H1 (cell line): Measurements from ENCODE around the gene SEMA4F. TPM values are rescaled to one million over a fixed set of nuclear protein-coding genes. Genes with fewer than 3 reads are reported as not detected.

ENCODE experiments used
- CTCF ChIA-PET: fragments of 300-600 bp; sonication (Branson Sonifier 250); formaldehyde crosslinking; loops from one replicate; lab custom pipeline; 2021; ENCODE audit not compliant: partially characterized antibody; lab: Charles Lee
- POLR2A ChIA-PET: fragments of 300-600 bp; sonication (Branson Sonifier 250); formaldehyde crosslinking; loops from one replicate; lab custom pipeline; 2021; ENCODE audit warnings: inconsistent platforms; ENCODE audit not compliant: partially characterized antibody; lab: Charles Lee
- DNase-seq, 2 experiments: peaks; one replicate each; pipeline versions ENCODE4 v3.0.0 to v3.0.0-alpha.2; 2010 to 2022; ENCODE audit warnings: low spot score in 2 of 2, low read depth in 1 of 2, mixed read lengths in 1 of 2
- FAIRE-seq: peaks from 2 replicates; lab custom pipeline; 2011; peaks lifted over from hg19 to GRCh38; lab: Jason Lieb, UNC
- H2AFZ ChIP-seq: 2 replicates; pipeline ENCODE4 v1.8.1; 2012; ENCODE audit warnings: low read length, inconsistent platforms
- H2AK5ac ChIP-seq: 2 replicates; pipeline ENCODE4 v1.6.1; 2013; ENCODE audit warnings: low read depth, low read length
- H2BK120ac ChIP-seq: replicated peaks from 2 replicates; pipeline ENCODE3; 2013; ENCODE audit warnings: low read depth, low read length, inconsistent platforms
- H2BK12ac ChIP-seq: 2 replicates; pipeline ENCODE4 v1.6.1; 2013; ENCODE audit warnings: low read depth, low read length
- H2BK15ac ChIP-seq: 2 replicates; pipeline ENCODE4 v1.6.1; 2013; ENCODE audit warnings: low read length
- H2BK20ac ChIP-seq: 2 replicates; pipeline ENCODE4 v1.6.1; 2013; ENCODE audit warnings: low read length
- H2BK5ac ChIP-seq: 2 replicates; pipeline ENCODE4 v1.6.1; 2013; ENCODE audit warnings: low read depth, low read length
- H3K14ac ChIP-seq: 2 replicates; pipeline ENCODE4 v1.6.1; 2013; ENCODE audit warnings: inconsistent platforms; ENCODE audit not compliant: insufficient read length
- H3K18ac ChIP-seq: 2 replicates; pipeline ENCODE4 v1.6.1; 2013; ENCODE audit warnings: low read length; ENCODE audit errors: extremely low read depth
- H3K23ac ChIP-seq: 2 replicates; pipeline ENCODE4 v1.6.1; 2013; ENCODE audit warnings: inconsistent platforms; ENCODE audit not compliant: insufficient read length
- H3K23me2 ChIP-seq: 2 replicates; pipeline ENCODE4 v1.6.1; 2013; ENCODE audit warnings: low read depth, low read length
- H3K27ac ChIP-seq: 2 replicates; pipeline ENCODE4 v1.6.1; 2011; ENCODE audit warnings: low read depth, low read length, inconsistent platforms
- H3K27me3 ChIP-seq, 4 experiments: replicated peaks in 1 of 4; 1 replicate in 1 of 4; 2 replicates in 3 of 4; pipeline versions ENCODE4 v1.6.1 to v1.8.1; 2011 to 2013; ENCODE audit warnings: low read length in 3 of 4, mild to moderate bottlenecking in 3 of 4, inconsistent platforms in 2 of 4, mixed read lengths in 2 of 4, moderate library complexity in 1 of 4; ENCODE audit not compliant: control insufficient read depth in 3 of 4, insufficient read depth in 3 of 4; ENCODE audit errors: extremely low read depth in 1 of 4
- H3K36me3 ChIP-seq, 4 experiments: 2 replicates each; pipeline versions ENCODE4 v1.6.1 to v1.8.1; 2011 to 2013; ENCODE audit warnings: mild to moderate bottlenecking in 4 of 4, low read length in 3 of 4, moderate library complexity in 2 of 4, control low read depth in 1 of 4, inconsistent platforms in 1 of 4; ENCODE audit not compliant: insufficient read depth in 4 of 4, control insufficient read depth in 2 of 4
- H3K4ac ChIP-seq: replicated peaks from 2 replicates; pipeline ENCODE3; 2013; ENCODE audit warnings: low read length, low read depth, mixed read lengths, inconsistent platforms; ENCODE audit not compliant: insufficient read length
- H3K4me1 ChIP-seq, 4 experiments: replicated peaks in 1 of 4; 1 replicate in 1 of 4; 2 replicates in 3 of 4; pipeline versions ENCODE4 v1.6.1 to v1.8.1; 2011 to 2013; ENCODE audit warnings: low read length in 3 of 4, inconsistent platforms in 2 of 4, mixed read lengths in 1 of 4; ENCODE audit not compliant: insufficient read depth in 4 of 4, control insufficient read depth in 3 of 4
- H3K4me2 ChIP-seq, 2 experiments: 2 replicates each; pipeline versions ENCODE4 v1.6.1 to v1.8.1; 2011 to 2013; ENCODE audit warnings: low read depth in 2 of 2, low read length in 2 of 2, control low read depth in 1 of 2, inconsistent platforms in 1 of 2, mild to moderate bottlenecking in 1 of 2; ENCODE audit not compliant: insufficient read depth in 1 of 2
- H3K4me3 ChIP-seq, 4 experiments: fragments of 200-600, 300-600 bp in 1 of 4; sonication (generic), shearing (Covaris generic), sonication (Bioruptor Twin) in 1 of 4; 2 replicates each; pipeline versions ENCODE4 v1.5.1 to v1.8.1; 2011 to 2016; ENCODE audit warnings: low read length in 4 of 4, low read depth in 3 of 4, control low read depth in 2 of 4, inconsistent platforms in 2 of 4, mild to moderate bottlenecking in 2 of 4, mixed read lengths in 1 of 4, moderate library complexity in 1 of 4; ENCODE audit not compliant: insufficient read depth in 2 of 4; ENCODE audit errors: extremely low read depth in 1 of 4
- H3K56ac ChIP-seq: replicated peaks from 2 replicates; pipeline ENCODE3; 2013; ENCODE audit warnings: low read depth, mild to moderate bottlenecking, mixed read lengths, low read length, inconsistent platforms; ENCODE audit not compliant: insufficient read length
- H3K79me1 ChIP-seq: 2 replicates; pipeline ENCODE4 v1.6.1; 2013; ENCODE audit warnings: low read depth, low read length, control low read depth
- H3K79me2 ChIP-seq, 2 experiments: 2 replicates each; pipeline versions ENCODE4 v1.6.1 to v1.8.1; 2012 to 2013; ENCODE audit warnings: low read length in 2 of 2, mild to moderate bottlenecking in 2 of 2, inconsistent platforms in 1 of 2; ENCODE audit not compliant: insufficient read depth in 2 of 2, control insufficient read depth in 1 of 2
- H3K9ac ChIP-seq, 4 experiments: replicated peaks in 1 of 4; 1 replicate in 1 of 4; 2 replicates in 3 of 4; pipeline versions ENCODE4 v1.6.1 to v1.8.1; 2011 to 2013; ENCODE audit warnings: low read depth in 3 of 4, low read length in 3 of 4, control low read depth in 2 of 4, mild to moderate bottlenecking in 2 of 4, moderate library complexity in 2 of 4, inconsistent platforms in 1 of 4; ENCODE audit errors: extremely low read depth in 1 of 4
- H3K9me3 ChIP-seq, 2 experiments: 2 replicates each; pipeline versions ENCODE4 v1.6.1 to v1.8.1; 2012 to 2013; ENCODE audit warnings: mild to moderate bottlenecking in 2 of 2, moderate library complexity in 2 of 2, control low read depth in 1 of 2, inconsistent platforms in 1 of 2, low read depth in 1 of 2, low read length in 1 of 2, mixed read lengths in 1 of 2; ENCODE audit not compliant: insufficient read depth in 2 of 2
- H4K20me1 ChIP-seq, 2 experiments: replicated peaks in 1 of 2; 2 replicates each; pipeline versions ENCODE3 to v1.8.1; 2011 to 2013; ENCODE audit warnings: inconsistent platforms in 2 of 2, low read length in 2 of 2, mild to moderate bottlenecking in 1 of 2; ENCODE audit not compliant: insufficient read depth in 2 of 2, control insufficient read depth in 1 of 2
- H4K5ac ChIP-seq: 2 replicates; pipeline ENCODE4 v1.6.1; 2013; ENCODE audit warnings: low read length, low read depth, mixed read lengths, inconsistent platforms; ENCODE audit not compliant: insufficient read length
- H4K8ac ChIP-seq: 2 replicates; pipeline ENCODE4 v1.8.0; 2013; ENCODE audit warnings: mild to moderate bottlenecking, moderate library complexity, low read length, inconsistent platforms; ENCODE audit not compliant: insufficient read depth; ENCODE audit errors: extremely low read depth
- H4K91ac ChIP-seq: replicated peaks from 2 replicates; pipeline ENCODE3; 2013; ENCODE audit warnings: low read length, mixed read lengths, inconsistent platforms; ENCODE audit not compliant: insufficient read length
- BACH1 ChIP-seq: IDR thresholded peaks from 2 replicates; pipeline ENCODE4 v1.6.1; 2012; ENCODE audit warnings: low read length, improper control_type of control experiment
- BCL11A ChIP-seq, 2 experiments: IDR thresholded peaks; one replicate each; pipeline ENCODE4 v1.6.1; 2011; ENCODE audit warnings: low read depth in 2 of 2, low read length in 2 of 2, mild to moderate bottlenecking in 2 of 2
- CBX5 ChIP-seq: fragments of 300-800, 300-1000 bp; sonication (generic); IDR thresholded peaks from 2 replicates; pipeline ENCODE4 v1.7.1; 2016; ENCODE audit warnings: antibody characterized with exemption, low read length, low read depth
- CEBPB ChIP-seq: IDR thresholded peaks from 2 replicates; pipeline ENCODE4 v1.6.1; 2012; ENCODE audit warnings: low read depth, low read length
- CREB1 ChIP-seq: IDR thresholded peaks from 2 replicates; pipeline ENCODE4 v1.6.1; 2012; ENCODE audit warnings: inconsistent platforms
- KDM4A ChIP-seq: IDR thresholded peaks from one replicate; pipeline ENCODE4 v1.7.1; 2012; ENCODE audit warnings: low read depth, mild to moderate bottlenecking, moderate library complexity, low read length, inconsistent platforms; ENCODE audit not compliant: severe bottlenecking
- KDM5A ChIP-seq: fragments of 200-600 bp; IDR thresholded peaks from 2 replicates; pipeline ENCODE4 v1.7.1; 2012; ENCODE audit warnings: mild to moderate bottlenecking, low read length, inconsistent platforms, mixed read lengths
- POLR2A ChIP-seq, 2 experiments: IDR thresholded peaks; 1 replicate in 1 of 2; 2 replicates in 1 of 2; pipeline ENCODE4 v1.6.1; 2011; ENCODE audit warnings: low read depth in 2 of 2, low read length in 2 of 2, mild to moderate bottlenecking in 2 of 2; ENCODE audit errors: control extremely low read depth in 1 of 2
- TCF12 ChIP-seq: IDR thresholded peaks from 2 replicates; pipeline ENCODE4 v1.6.1; 2011; ENCODE audit warnings: low read depth, mild to moderate bottlenecking, low read length
- YY1 ChIP-seq: IDR thresholded peaks from 2 replicates; pipeline ENCODE4 v1.6.1; 2011; ENCODE audit warnings: low read depth, mild to moderate bottlenecking, low read length
- WGBS, 2 experiments: shearing (Covaris generic) in 1 of 2; methylation state at CpG; one replicate each; pipeline versions ENCODE4 v1.1.6 to v1.1.7; 2013 to 2015; ENCODE audit warnings: low lambda C conversion rate in 2 of 2, mixed read lengths in 2 of 2, inconsistent platforms in 1 of 2, low coverage in 1 of 2, missing lambda C conversion rate in 1 of 2; ENCODE audit not compliant: insufficient replicate concordance in 2 of 2, insufficient coverage in 1 of 2, insufficient read length in 1 of 2; ENCODE audit errors: extremely low coverage in 1 of 2, missing lambda C conversion rate in 1 of 2; 5-methylcytosine and 5-hydroxymethylcytosine counted together
- polyA plus RNA-seq, 7 experiments: library from polyadenylated mRNA; depleted of rRNA in 3 of 7; stranded (reverse) in 5 of 7; unstranded in 2 of 7; fragments of >200 nt in 5 of 7; fragments of 200-250 nt in 2 of 7; gene quantifications; 1 replicate in 5 of 7; 2 replicates in 1 of 7; 4 replicates in 1 of 7; pipeline versions ENCODE4 v1.2.1 to v1.2.3, GENCODE V29; 2011 to 2013; ENCODE audit warnings: missing spikeins in 2 of 7, mixed read lengths in 2 of 7
- total RNA-seq: library from RNA; stranded (reverse); fragmentation: NEBNext Ultra II Directional; extraction: Animal tissue kit (Norgen Biotek cat#: 25700); gene quantifications from 2 replicates; pipeline ENCODE4 v1.2.1, GENCODE V29; 2021
- TF ChIP-seq, protein P1 (sequence below), 3 experiments: IDR thresholded peaks; 1 replicate in 2 of 3; 2 replicates in 1 of 3; pipeline versions ENCODE4 v1.5.1 to v1.6.1; 2011; ENCODE audit warnings: low read length in 3 of 3, mild to moderate bottlenecking in 3 of 3, inconsistent platforms in 2 of 3, low read depth in 1 of 3, moderate library complexity in 1 of 3; ENCODE audit not compliant: insufficient read depth in 1 of 3; ENCODE audit errors: control extremely low read depth in 1 of 3

The SEMA4F gene
- total and polyA plus RNA-seq, 2 of the 8 experiments (the other 6 are each of a cell fraction or from before 2014, with no cell fraction given), result 3.3 to 3.4 TPM

DNA sequence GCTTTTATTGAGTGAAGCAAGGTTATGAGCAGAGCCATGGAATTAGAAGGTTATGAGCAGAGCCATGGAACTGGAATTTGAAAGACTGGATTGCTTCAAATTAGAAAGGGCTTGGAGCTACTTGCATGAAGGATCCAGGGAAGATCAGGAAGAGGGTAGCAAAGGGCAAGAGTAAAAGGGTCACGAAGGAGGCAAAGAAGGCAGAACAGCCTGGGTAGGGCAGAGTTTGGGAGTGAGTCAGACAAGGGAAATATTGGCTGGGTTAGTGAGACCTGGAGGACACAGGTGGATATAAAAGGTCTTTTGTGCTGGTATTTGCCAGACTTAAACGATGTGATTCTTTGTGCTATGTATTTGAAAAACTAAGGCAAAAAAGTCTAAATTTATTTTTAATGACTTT lies 65.0 kb downstream of the SEMA4F start:
- Histone ChIP-seq H2BK5ac (no peak overlapping the region), H3K79me2 (no peaks in the 10 kb centered on the region)
- POLR2A ChIA-PET, result no interaction called here
- TF ChIP-seq KDM5A (no peak), YY1 (no peak), CREB1 (no peak), POLR2A (IDR thresholded peaks at IDR 0.05; ENCODE audit: control extremely low read depth in 1 of 2, low read depth in 2 of 2, low read length in 2 of 2) (no peak), BACH1 (no peak), CEBPB (no peak), TCF12 (no peak), KDM4A (no peak), CBX5 (no peak), BCL11A (IDR thresholded peaks at IDR 0.05; ENCODE audit: low read depth in 2 of 2, low read length in 2 of 2) (no peak)
- TF ChIP-seq, protein P1, sequence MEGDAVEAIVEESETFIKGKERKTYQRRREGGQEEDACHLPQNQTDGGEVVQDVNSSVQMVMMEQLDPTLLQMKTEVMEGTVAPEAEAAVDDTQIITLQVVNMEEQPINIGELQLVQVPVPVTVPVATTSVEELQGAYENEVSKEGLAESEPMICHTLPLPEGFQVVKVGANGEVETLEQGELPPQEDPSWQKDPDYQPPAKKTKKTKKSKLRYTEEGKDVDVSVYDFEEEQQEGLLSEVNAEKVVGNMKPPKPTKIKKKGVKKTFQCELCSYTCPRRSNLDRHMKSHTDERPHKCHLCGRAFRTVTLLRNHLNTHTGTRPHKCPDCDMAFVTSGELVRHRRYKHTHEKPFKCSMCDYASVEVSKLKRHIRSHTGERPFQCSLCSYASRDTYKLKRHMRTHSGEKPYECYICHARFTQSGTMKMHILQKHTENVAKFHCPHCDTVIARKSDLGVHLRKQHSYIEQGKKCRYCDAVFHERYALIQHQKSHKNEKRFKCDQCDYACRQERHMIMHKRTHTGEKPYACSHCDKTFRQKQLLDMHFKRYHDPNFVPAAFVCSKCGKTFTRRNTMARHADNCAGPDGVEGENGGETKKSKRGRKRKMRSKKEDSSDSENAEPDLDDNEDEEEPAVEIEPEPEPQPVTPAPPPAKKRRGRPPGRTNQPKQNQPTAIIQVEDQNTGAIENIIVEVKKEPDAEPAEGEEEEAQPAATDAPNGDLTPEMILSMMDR (IDR thresholded peaks at IDR 0.05; ENCODE audit: control extremely low read depth in 1 of 3, insufficient read depth in 1 of 3, low read depth in 1 of 3, low read length in 3 of 3), result no peak

More for the DNA sequence above, 65.0 kb downstream of the SEMA4F start:
- Histone ChIP-seq H3K9me3 (no peaks in the 10 kb centered on the region; a peak in 1 of 4 replicates), H3K79me1 (no peaks in the 10 kb centered on the region), H2BK20ac (no peak overlapping the region), H4K5ac (no peak overlapping the region), H3K36me3 (no peaks in the 10 kb centered on the region), H3K27ac (no peak overlapping the region), H3K23ac (no peak overlapping the region), H4K8ac (no peak overlapping the region), H3K14ac (no peak overlapping the region), H3K56ac (no peak overlapping the region), H3K18ac (no peak overlapping the region), H3K4ac (no peak overlapping the region), H3K27me3 (peaks cover 0 to 11% (median 11%) of the 10 kb centered on the region in 4 experiments; a peak in 6 of 7 replicates), H3K4me3 (no peak overlapping the region), H3K9ac (no peak overlapping the region), H3K4me2 (no peak overlapping the region), H2AFZ (no peak overlapping the region), H3K4me1 (peaks cover 0 to 4% (median 4%) of the 10 kb centered on the region in 4 experiments; a peak in 4 of 7 replicates), H3K23me2 (peaks cover 5% of the 10 kb centered on the region; the same call in 1 of the 2 replicates), H2BK120ac (no peak overlapping the region), H2AK5ac (no peak overlapping the region), H2BK12ac (no peak overlapping the region), H2BK15ac (no peak overlapping the region), H4K91ac (no peak overlapping the region), H4K20me1 (no peaks in the 10 kb centered on the region)
- DNase-seq (no peak), FAIRE-seq (no peak)
- CTCF ChIA-PET, result interaction anchor here (1.0 to 8.8 kb wide), 3 partner anchors 30 to 156 kb away, joined by 3 to 79 read pairs (median 3); no protein-coding TSS in a partner anchor
- 72% methylated on average over 2 of the region's 2 CpGs; no CpG with 5 or more reads in 1 of the 2 experiments for whole genome bisulfite sequencing, 2 experiments
